K562 (cell line): ENCODE measurements around the gene KIF15. TPM values are rescaled to one million over a fixed set of nuclear protein-coding genes. Genes with fewer than 3 reads are reported as not detected.

Experiments
- ESRRA ChIP-seq: fragments of 450-650 bp; IDR thresholded peaks from 2 replicates; pipeline ENCODE4 v1.6.1; 2014; ENCODE audit warnings: low read depth, mild to moderate bottlenecking, moderate library complexity, borderline replicate concordance
- FOXK1 ChIP-seq: sonication (generic); formaldehyde crosslinking; IDR thresholded peaks from 2 replicates; pipeline ENCODE4 v1.8.0; 2022; ENCODE audit warnings: missing genetic modification reagents, mild to moderate bottlenecking, borderline replicate concordance
- HDAC8 ChIP-seq: fragments of 450-650 bp; IDR thresholded peaks from 2 replicates; pipeline ENCODE4 v1.6.1; 2016; ENCODE audit warnings: mild to moderate bottlenecking, missing genetic modification characterization, moderate library complexity, missing compliant biosample characterization
- MEF2A ChIP-seq: IDR thresholded peaks from 2 replicates; pipeline ENCODE4 v1.6.1; 2011; ENCODE audit warnings: low read depth, mild to moderate bottlenecking, low read length, moderate library complexity; ENCODE audit not compliant: control insufficient read depth
- MXI1 ChIP-seq: IDR thresholded peaks from 2 replicates; pipeline ENCODE4 v1.6.1; 2011; ENCODE audit warnings: low read depth, mild to moderate bottlenecking, improper control_type of control experiment, low read length
- NR1H2 ChIP-seq: sonication (generic); formaldehyde crosslinking; IDR thresholded peaks from 2 replicates; pipeline ENCODE4 v1.4.0; 2020; ENCODE audit warnings: mild to moderate bottlenecking, missing genetic modification reagents
- PRDM10 ChIP-seq: fragments of 450-650 bp; IDR thresholded peaks from 2 replicates; pipeline ENCODE4 v1.6.1; 2018; ENCODE audit not compliant: partially characterized antibody
- RFX7 ChIP-seq: fragments of 250-450 bp; sonication (Bioruptor Pico); IDR thresholded peaks from 2 replicates; pipeline ENCODE4 v1.5.1; 2021; ENCODE audit warnings: mild to moderate bottlenecking
- TOE1 ChIP-seq, 2 experiments: fragments of 450-650 bp in 1 of 2; sonication (generic) in 1 of 2; formaldehyde crosslinking in 1 of 2; IDR thresholded peaks; 2 replicates each; pipeline versions ENCODE4 v1.7.1 to v1.8.0; 2016 to 2022; ENCODE audit warnings: borderline replicate concordance in 2 of 2, mild to moderate bottlenecking in 2 of 2, antibody characterized with exemption in 1 of 2, inconsistent platforms in 1 of 2, low read depth in 1 of 2, missing genetic modification reagents in 1 of 2, moderate library complexity in 1 of 2
- YY1 ChIP-seq, 3 experiments: IDR thresholded peaks; 2 replicates each; pipeline ENCODE4 v1.6.1; 2011; ENCODE audit warnings: low read length in 2 of 3, mild to moderate bottlenecking in 2 of 3, moderate library complexity in 2 of 3, borderline replicate concordance in 1 of 3, control low read depth in 1 of 3, low read depth in 1 of 3; ENCODE audit not compliant: insufficient read depth in 3 of 3, insufficient replicate concordance in 2 of 3, control insufficient read depth in 1 of 3, insufficient read length in 1 of 3; ENCODE audit errors: extremely low read depth in 1 of 3
- ZNF324 ChIP-seq: fragments of 250-450 bp; sonication (Bioruptor Pico); IDR thresholded peaks from 2 replicates; pipeline ENCODE4 v1.4.0; 2020; ENCODE audit warnings: mild to moderate bottlenecking
- ZNF57 ChIP-seq: fragments of 450-650 bp; formaldehyde crosslinking; IDR thresholded peaks from 2 replicates; pipeline ENCODE4 v1.4.0; 2020; ENCODE audit warnings: mild to moderate bottlenecking, moderate library complexity
- ZNF717 ChIP-seq: fragments of 250-450 bp; sonication (Bioruptor Pico); IDR thresholded peaks from 2 replicates; pipeline ENCODE4 v1.5.0; 2021
- polyA plus RNA-seq, 8 experiments: library from polyadenylated mRNA; depleted of rRNA in 4 of 8; stranded (reverse) in 5 of 8; unstranded in 3 of 8; fragments of >200 nt; fragmentation: Nextera tagmentation in 2 of 8; fragmentation: Illumina TruSeq in 1 of 8; extraction: Ambion mirVana in 2 of 8; extraction: Trizol in 1 of 8; gene quantifications; 2 replicates each; pipeline versions ENCODE4 v1.2.1 to v1.2.3, GENCODE V29; 2011 to 2014; ENCODE audit warnings: inconsistent platforms in 1 of 8, missing spikeins in 1 of 8
- total RNA-seq, 7 experiments: library from RNA; depleted of rRNA in 6 of 7; stranded (reverse); fragments of >200 nt in 6 of 7; fragmentation: Illumina TruSeq in 2 of 7; extraction: Trizol in 2 of 7; gene quantifications; 2 replicates each; pipeline versions ENCODE4 v1.2.1 to v1.2.3, GENCODE V29; 2011 to 2021; ENCODE audit warnings: low replicate concordance in 1 of 7
- TF ChIP-seq, protein P1 (sequence below), 3 experiments: fragments of 200-800 bp in 1 of 3; fragments of 250-450 bp in 1 of 3; fragments of 450-650 bp in 1 of 3; sonication (Bioruptor Pico) in 1 of 3; sonication (Bioruptor generic) in 1 of 3; formaldehyde crosslinking in 1 of 3; IDR thresholded peaks; 2 replicates each; pipeline versions ENCODE4 v1.6.1 to v1.8.0; 2016 to 2022; ENCODE audit warnings: mild to moderate bottlenecking in 2 of 3, missing genetic modification characterization in 2 of 3, missing compliant biosample characterization in 1 of 3, moderate library complexity in 1 of 3
- TF ChIP-seq, protein P2 (sequence below): fragments of 450-650 bp; formaldehyde crosslinking; IDR thresholded peaks from 2 replicates; pipeline ENCODE4 v1.4.0; 2020; ENCODE audit warnings: mild to moderate bottlenecking
- TF ChIP-seq, protein P3 (sequence below): fragments of 450-650 bp; IDR thresholded peaks from 2 replicates; pipeline ENCODE4 v1.6.1; 2017; ENCODE audit warnings: mild to moderate bottlenecking, moderate library complexity

Gene KIF15
- total and polyA plus RNA-seq, 9 of the 15 experiments (the other 6 are each of a cell fraction or from before 2014, with no cell fraction given): 9.0 to 45.9 (median 26.0) TPM

DNA sequence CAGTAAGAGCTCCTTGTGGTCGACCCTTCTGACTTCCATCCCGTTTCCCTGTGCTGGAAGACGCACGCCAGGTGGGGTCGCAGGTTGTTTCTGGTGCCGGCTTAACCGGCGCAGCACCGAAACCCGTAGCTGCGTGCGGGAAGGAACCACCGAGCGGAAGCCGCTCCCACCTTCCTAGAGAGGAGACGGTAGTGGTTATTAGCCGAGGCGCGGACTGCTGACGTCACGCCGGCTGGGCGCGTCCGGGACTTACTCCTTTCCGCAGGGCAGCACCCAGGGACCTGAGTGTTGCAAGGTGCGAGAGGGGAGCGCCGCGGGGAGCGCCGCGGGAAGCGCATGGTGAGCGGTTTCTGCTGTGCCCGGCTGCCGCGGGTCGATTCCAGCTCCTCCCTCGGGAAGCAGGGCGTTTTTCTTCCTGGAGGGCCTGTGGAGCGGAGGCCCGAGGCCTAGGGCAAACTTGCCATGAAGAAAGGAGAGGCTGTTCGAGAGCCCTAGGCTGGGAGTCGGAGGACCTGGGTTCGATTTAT lies 32.1 kb upstream of the KIF15 start, which contains the start of gene ZNF501 (continued):
- TF ChIP-seq PRDM10: no peak
- no peak for TF ChIP-seq RFX7 (CRISPR knock-in tag)
- TF ChIP-seq, protein P1, sequence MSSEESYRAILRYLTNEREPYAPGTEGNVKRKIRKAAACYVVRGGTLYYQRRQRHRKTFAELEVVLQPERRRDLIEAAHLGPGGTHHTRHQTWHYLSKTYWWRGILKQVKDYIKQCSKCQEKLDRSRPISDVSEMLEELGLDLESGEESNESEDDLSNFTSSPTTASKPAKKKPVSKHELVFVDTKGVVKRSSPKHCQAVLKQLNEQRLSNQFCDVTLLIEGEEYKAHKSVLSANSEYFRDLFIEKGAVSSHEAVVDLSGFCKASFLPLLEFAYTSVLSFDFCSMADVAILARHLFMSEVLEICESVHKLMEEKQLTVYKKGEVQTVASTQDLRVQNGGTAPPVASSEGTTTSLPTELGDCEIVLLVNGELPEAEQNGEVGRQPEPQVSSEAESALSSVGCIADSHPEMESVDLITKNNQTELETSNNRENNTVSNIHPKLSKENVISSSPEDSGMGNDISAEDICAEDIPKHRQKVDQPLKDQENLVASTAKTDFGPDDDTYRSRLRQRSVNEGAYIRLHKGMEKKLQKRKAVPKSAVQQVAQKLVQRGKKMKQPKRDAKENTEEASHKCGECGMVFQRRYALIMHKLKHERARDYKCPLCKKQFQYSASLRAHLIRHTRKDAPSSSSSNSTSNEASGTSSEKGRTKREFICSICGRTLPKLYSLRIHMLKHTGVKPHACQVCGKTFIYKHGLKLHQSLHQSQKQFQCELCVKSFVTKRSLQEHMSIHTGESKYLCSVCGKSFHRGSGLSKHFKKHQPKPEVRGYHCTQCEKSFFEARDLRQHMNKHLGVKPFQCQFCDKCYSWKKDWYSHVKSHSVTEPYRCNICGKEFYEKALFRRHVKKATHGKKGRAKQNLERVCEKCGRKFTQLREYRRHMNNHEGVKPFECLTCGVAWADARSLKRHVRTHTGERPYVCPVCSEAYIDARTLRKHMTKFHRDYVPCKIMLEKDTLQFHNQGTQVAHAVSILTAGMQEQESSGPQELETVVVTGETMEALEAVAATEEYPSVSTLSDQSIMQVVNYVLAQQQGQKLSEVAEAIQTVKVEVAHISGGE (CRISPR knock-in tag; IDR thresholded peaks at IDR 0.05): peak in 2 of 3 experiments; percentile 62 to 94; a peak in 3 of 6 replicates
- TF ChIP-seq ESRRA: peak; percentile 90; the same call in 1 of the 2 replicates
- TF ChIP-seq, protein P2, sequence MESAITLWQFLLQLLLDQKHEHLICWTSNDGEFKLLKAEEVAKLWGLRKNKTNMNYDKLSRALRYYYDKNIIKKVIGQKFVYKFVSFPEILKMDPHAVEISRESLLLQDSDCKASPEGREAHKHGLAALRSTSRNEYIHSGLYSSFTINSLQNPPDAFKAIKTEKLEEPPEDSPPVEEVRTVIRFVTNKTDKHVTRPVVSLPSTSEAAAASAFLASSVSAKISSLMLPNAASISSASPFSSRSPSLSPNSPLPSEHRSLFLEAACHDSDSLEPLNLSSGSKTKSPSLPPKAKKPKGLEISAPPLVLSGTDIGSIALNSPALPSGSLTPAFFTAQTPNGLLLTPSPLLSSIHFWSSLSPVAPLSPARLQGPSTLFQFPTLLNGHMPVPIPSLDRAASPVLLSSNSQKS: no peak
- no peak for TF ChIP-seq ZNF57
- TF ChIP-seq TOE1 (IDR thresholded peaks at IDR 0.05; ENCODE audit: borderline replicate concordance): peak; percentile 50; the same call in 1 of the 2 replicates
- no peak for TF ChIP-seq TOE1 (CRISPR knock-in tag; IDR thresholded peaks at IDR 0.05; ENCODE audit: borderline replicate concordance, low read depth)
- 0 out of 2 replicates have a peak, but pooled peaks have one; percentile 43 for TF ChIP-seq MXI1
- TF ChIP-seq ZNF324 (CRISPR knock-in tag): no peak
- peak in 2 of 3 experiments; percentile 44 to 70 for TF ChIP-seq YY1 (IDR thresholded peaks at IDR 0.05; ENCODE audit: borderline replicate concordance in 1 of 3, control insufficient read depth in 1 of 3, extremely low read depth in 1 of 3, insufficient read depth in 3 of 3, insufficient read length in 1 of 3, insufficient replicate concordance in 2 of 3, low read depth in 1 of 3, low read length in 2 of 3)
- TF ChIP-seq NR1H2: no peak
- TF ChIP-seq FOXK1 (CRISPR knock-in tag): no peak
- no peak for TF ChIP-seq ZNF717 (CRISPR knock-in tag)
- TF ChIP-seq, protein P3, sequence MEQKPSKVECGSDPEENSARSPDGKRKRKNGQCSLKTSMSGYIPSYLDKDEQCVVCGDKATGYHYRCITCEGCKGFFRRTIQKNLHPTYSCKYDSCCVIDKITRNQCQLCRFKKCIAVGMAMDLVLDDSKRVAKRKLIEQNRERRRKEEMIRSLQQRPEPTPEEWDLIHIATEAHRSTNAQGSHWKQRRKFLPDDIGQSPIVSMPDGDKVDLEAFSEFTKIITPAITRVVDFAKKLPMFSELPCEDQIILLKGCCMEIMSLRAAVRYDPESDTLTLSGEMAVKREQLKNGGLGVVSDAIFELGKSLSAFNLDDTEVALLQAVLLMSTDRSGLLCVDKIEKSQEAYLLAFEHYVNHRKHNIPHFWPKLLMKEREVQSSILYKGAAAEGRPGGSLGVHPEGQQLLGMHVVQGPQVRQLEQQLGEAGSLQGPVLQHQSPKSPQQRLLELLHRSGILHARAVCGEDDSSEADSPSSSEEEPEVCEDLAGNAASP: no peak
- TF ChIP-seq HDAC8 (tag): no peak
- TF ChIP-seq MEF2A: no peak
